Measurements from ENCODE around the gene ZNF317.

Gene ZNF317

DNA sequence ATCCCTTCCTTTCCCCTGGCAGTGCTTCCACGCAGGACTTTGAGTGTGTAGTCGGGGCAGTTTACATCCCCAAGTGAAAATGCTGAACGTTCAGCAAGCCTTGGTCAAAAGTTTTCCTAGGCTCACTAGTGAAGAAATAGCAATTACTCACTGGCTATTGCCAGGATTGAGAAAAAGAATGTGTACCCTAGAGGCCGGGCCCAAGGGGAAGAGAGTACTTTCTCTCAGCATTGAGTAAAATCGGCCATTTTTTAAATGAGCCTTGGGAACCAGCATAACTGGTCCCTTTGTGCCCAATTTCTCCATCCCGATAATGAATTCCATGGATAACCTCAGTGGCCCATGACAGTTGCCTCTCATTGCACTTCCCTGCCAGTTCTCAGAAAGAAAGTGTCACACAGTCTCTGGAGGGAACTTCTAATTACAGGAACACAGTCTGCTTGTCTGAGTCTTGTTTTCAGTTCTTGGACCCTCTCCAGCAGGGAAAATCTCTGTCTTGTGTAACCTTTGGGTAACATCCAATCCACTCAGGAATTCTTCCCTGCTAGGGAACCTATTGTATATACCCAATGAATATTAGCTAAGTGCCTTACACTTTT, 31.3 kb downstream of the ZNF317 start:
- Histone ChIP-seq H3K9me3 (replicated peaks; ENCODE audit: insufficient read depth, low read length) (no peaks in the 10 kb centered on the region), H4K20me1 (ENCODE audit: insufficient read depth, low read length) (no peaks in the 10 kb centered on the region), H3K9ac (ENCODE audit: low read length) (no peak overlapping the region), H3K4me1 (ENCODE audit: low read length) (no peaks in the 10 kb centered on the region), H3K27ac (ENCODE audit: low read length) (no peak overlapping the region), H3K4me2 (ENCODE audit: low read depth, low read length) (no peak overlapping the region), H3F3A (ENCODE audit: insufficient read depth, low read length) (no peaks in the 10 kb centered on the region), H3K9me2 (replicated peaks; ENCODE audit: insufficient read depth, low read length) (no peaks in the 10 kb centered on the region), H3K27me3 (replicated peaks; ENCODE audit: insufficient read depth, low read length) (no peaks in the 10 kb centered on the region), H3K36me3 (replicated peaks; ENCODE audit: insufficient read depth, low read length) (no peaks in the 10 kb centered on the region), H3K79me2 (ENCODE audit: low read length) (no peaks in the 10 kb centered on the region), H3K4me3 (ENCODE audit: low read length) (no peak overlapping the region), H2AFZ (ENCODE audit: low read length) (no peak overlapping the region)
- TF ChIP-seq EZH2phosphoT487 (IDR thresholded peaks at IDR 0.05; ENCODE audit: low read length), result no peak
- no peak for DNase-seq

- no peaks in the 10 kb centered on the region for H3F3A ChIP-seq (ENCODE audit: insufficient read depth, low read length)
- H3K27ac ChIP-seq (ENCODE audit: low read length), result no peak overlapping the region
- H3K27me3 ChIP-seq (replicated peaks; ENCODE audit: insufficient read depth, low read length), result no peaks in the 10 kb centered on the region; the same call in 1 of the 2 replicates
- H3K4me2 ChIP-seq (ENCODE audit: low read depth, low read length), result no peak overlapping the region
- DNase-seq, result no peak
- H3K9ac ChIP-seq (ENCODE audit: low read length), result no peak overlapping the region
- TF ChIP-seq EZH2 (optimal IDR thresholded peaks at IDR 0.05; ENCODE audit: low read depth, low read length), result no peak
- no peak for TF ChIP-seq EZH2phosphoT487 (IDR thresholded peaks at IDR 0.05; ENCODE audit: low read length)
- TF ChIP-seq, protein P1, sequence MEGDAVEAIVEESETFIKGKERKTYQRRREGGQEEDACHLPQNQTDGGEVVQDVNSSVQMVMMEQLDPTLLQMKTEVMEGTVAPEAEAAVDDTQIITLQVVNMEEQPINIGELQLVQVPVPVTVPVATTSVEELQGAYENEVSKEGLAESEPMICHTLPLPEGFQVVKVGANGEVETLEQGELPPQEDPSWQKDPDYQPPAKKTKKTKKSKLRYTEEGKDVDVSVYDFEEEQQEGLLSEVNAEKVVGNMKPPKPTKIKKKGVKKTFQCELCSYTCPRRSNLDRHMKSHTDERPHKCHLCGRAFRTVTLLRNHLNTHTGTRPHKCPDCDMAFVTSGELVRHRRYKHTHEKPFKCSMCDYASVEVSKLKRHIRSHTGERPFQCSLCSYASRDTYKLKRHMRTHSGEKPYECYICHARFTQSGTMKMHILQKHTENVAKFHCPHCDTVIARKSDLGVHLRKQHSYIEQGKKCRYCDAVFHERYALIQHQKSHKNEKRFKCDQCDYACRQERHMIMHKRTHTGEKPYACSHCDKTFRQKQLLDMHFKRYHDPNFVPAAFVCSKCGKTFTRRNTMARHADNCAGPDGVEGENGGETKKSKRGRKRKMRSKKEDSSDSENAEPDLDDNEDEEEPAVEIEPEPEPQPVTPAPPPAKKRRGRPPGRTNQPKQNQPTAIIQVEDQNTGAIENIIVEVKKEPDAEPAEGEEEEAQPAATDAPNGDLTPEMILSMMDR (IDR thresholded peaks at IDR 0.05; ENCODE audit: low read length), result no peak
- H3K36me3 ChIP-seq (replicated peaks; ENCODE audit: insufficient read depth, low read length), result no peaks in the 10 kb centered on the region
- no peaks in the 10 kb centered on the region for H3K9me3 ChIP-seq (replicated peaks; ENCODE audit: insufficient read depth, low read length)
- no peaks in the 10 kb centered on the region for H4K20me1 ChIP-seq (ENCODE audit: insufficient read depth, low read length)
- no peaks in the 10 kb centered on the region for H3K9me2 ChIP-seq (replicated peaks; ENCODE audit: insufficient read depth, low read length)
- H3K79me2 ChIP-seq (ENCODE audit: low read length), result no peaks in the 10 kb centered on the region
- no peak overlapping the region for H2AFZ ChIP-seq (ENCODE audit: low read length)
- H3K4me3 ChIP-seq (ENCODE audit: low read length), result no peak overlapping the region
- H3K4me1 ChIP-seq (ENCODE audit: low read length), result no peaks in the 10 kb centered on the region
Measured at GRCh38 chr19:9175326-9175725, 35.1 kb downstream of the ZNF317 start.

- H4K20me1 ChIP-seq (ENCODE audit: insufficient read depth, low read length), result no peaks in the 10 kb centered on the region
- TF ChIP-seq EZH2phosphoT487 (IDR thresholded peaks at IDR 0.05; ENCODE audit: low read length), result no peak
- TF ChIP-seq, protein P1 (IDR thresholded peaks at IDR 0.05; ENCODE audit: low read length), result no peak
- TF ChIP-seq EZH2 (optimal IDR thresholded peaks at IDR 0.05; ENCODE audit: low read depth, low read length), result no peak
- H3F3A ChIP-seq (ENCODE audit: insufficient read depth, low read length), result no peaks in the 10 kb centered on the region
- no peak within 1 kb of the TSS for H3K27ac ChIP-seq (ENCODE audit: low read length)
- no peaks in the 10 kb centered on the region for H3K4me1 ChIP-seq (ENCODE audit: low read length)
- no peak within 1 kb of the TSS for H3K4me2 ChIP-seq (ENCODE audit: low read depth, low read length)
- H3K36me3 ChIP-seq (replicated peaks; ENCODE audit: insufficient read depth, low read length), result no peaks in the 10 kb centered on the region
- H3K27me3 ChIP-seq (replicated peaks; ENCODE audit: insufficient read depth, low read length), result no peaks in the 10 kb centered on the region; the same call in 1 of the 2 replicates
- H3K9ac ChIP-seq (ENCODE audit: low read length), result no peak within 1 kb of the TSS
- no peak within 1 kb of the TSS for H2AFZ ChIP-seq (ENCODE audit: low read length)
- no peak within 1 kb of the TSS for H3K4me3 ChIP-seq (ENCODE audit: low read length)
- H3K9me2 ChIP-seq (replicated peaks; ENCODE audit: insufficient read depth, low read length), result no peaks in the 10 kb centered on the region
- DNase-seq, result no peak
- H3K9me3 ChIP-seq (replicated peaks; ENCODE audit: insufficient read depth, low read length), result no peaks in the 10 kb centered on the region
- H3K79me2 ChIP-seq (ENCODE audit: low read length), result no peaks in the 10 kb centered on the region
Measured at GRCh38 chr19:9178901-9179300, 38.7 kb downstream of the ZNF317 start, which contains the start of gene OR7D2. Gene OR7D2, plus strand, starts transcription at chr19:9178979. Its CDS starts 6,803 bp downstream, at chr19:9185782.

GRCh38 chr19:9183000-9183399, 42.8 kb downstream of the ZNF317 start:
- no peaks in the 10 kb centered on the region for H3K4me1 ChIP-seq (ENCODE audit: low read length)
- no peaks in the 10 kb centered on the region for H4K20me1 ChIP-seq (ENCODE audit: insufficient read depth, low read length)
- H3K9me3 ChIP-seq (replicated peaks; ENCODE audit: insufficient read depth, low read length), result no peaks in the 10 kb centered on the region
- no peak overlapping the region for H3K4me3 ChIP-seq (ENCODE audit: low read length)
- no peaks in the 10 kb centered on the region for H3K79me2 ChIP-seq (ENCODE audit: low read length)
- no peak overlapping the region for H3K27ac ChIP-seq (ENCODE audit: low read length)
- no peak overlapping the region for H3K9ac ChIP-seq (ENCODE audit: low read length)
- H3K27me3 ChIP-seq (replicated peaks; ENCODE audit: insufficient read depth, low read length), result no peaks in the 10 kb centered on the region; the same call in 1 of the 2 replicates
- H3K36me3 ChIP-seq (replicated peaks; ENCODE audit: insufficient read depth, low read length), result no peaks in the 10 kb centered on the region
- no peak for DNase-seq
- H3K4me2 ChIP-seq (ENCODE audit: low read depth, low read length), result no peak overlapping the region
- no peaks in the 10 kb centered on the region for H3K9me2 ChIP-seq (replicated peaks; ENCODE audit: insufficient read depth, low read length)
- TF ChIP-seq, protein P1 (IDR thresholded peaks at IDR 0.05; ENCODE audit: low read length), result no peak
- TF ChIP-seq EZH2phosphoT487 (IDR thresholded peaks at IDR 0.05; ENCODE audit: low read length) (no peak), EZH2 (optimal IDR thresholded peaks at IDR 0.05; ENCODE audit: low read depth, low read length) (no peak)
- H3F3A ChIP-seq (ENCODE audit: insufficient read depth, low read length), result no peaks in the 10 kb centered on the region
- H2AFZ ChIP-seq (ENCODE audit: low read length), result no peak overlapping the region

Data from MM.1S (cell line).